ENCODE measurements around the gene GP1BB.

- TF ChIP-seq EZH2phosphoT487 (IDR thresholded peaks at IDR 0.05; ENCODE audit: insufficient read depth, low read depth) (no peak), EZH2 (IDR thresholded peaks at IDR 0.05; ENCODE audit: insufficient read depth, poor library complexity, severe bottlenecking) (no peak)
Measured at GRCh38 chr22:19761725-19762567, 38.6 kb downstream of the GP1BB start.
